Mesenchymal stem cell (in vitro differentiated cells and primary cell): ENCODE results near the gene TTYH1.

Source experiments
- DNase-seq: peaks from one replicate; pipeline ENCODE4 v3.0.0-alpha.2; 2013
- H2AFZ ChIP-seq: one replicate; pipeline ENCODE4 v1.6.1; 2013; ENCODE audit warnings: low read depth, mild to moderate bottlenecking, control low read depth, inconsistent platforms, low read length, moderate library complexity
- H2AK5ac ChIP-seq: 2 replicates; pipeline ENCODE4 v1.6.1; 2013; ENCODE audit warnings: low read length, moderate library complexity, mild to moderate bottlenecking, inconsistent platforms; ENCODE audit not compliant: severe bottlenecking
- H2BK120ac ChIP-seq: one replicate; pipeline ENCODE4 v1.6.1; 2013; ENCODE audit warnings: low read depth, mild to moderate bottlenecking, inconsistent platforms, low read length, moderate library complexity
- H2BK12ac ChIP-seq, 2 experiments: one replicate each; pipeline ENCODE4 v1.6.1; 2013; ENCODE audit warnings: inconsistent platforms in 2 of 2, low read length in 2 of 2, mild to moderate bottlenecking in 2 of 2, moderate library complexity in 2 of 2, control low read depth in 1 of 2
- H2BK15ac ChIP-seq: one replicate; pipeline ENCODE4 v1.6.1; 2013; ENCODE audit warnings: mild to moderate bottlenecking, low read depth, inconsistent platforms; ENCODE audit not compliant: poor library complexity, severe bottlenecking
- H2BK5ac ChIP-seq: 2 replicates; pipeline ENCODE4 v1.6.1; 2013; ENCODE audit warnings: low read depth, mild to moderate bottlenecking, low read length, control low read depth, inconsistent platforms; ENCODE audit not compliant: poor library complexity, severe bottlenecking
- H3K14ac ChIP-seq, 2 experiments: one replicate each; pipeline ENCODE4 v1.6.1; 2013; ENCODE audit warnings: inconsistent platforms in 2 of 2, low read length in 2 of 2, control low read depth in 1 of 2, mild to moderate bottlenecking in 1 of 2, moderate library complexity in 1 of 2
- H3K18ac ChIP-seq, 2 experiments: one replicate each; pipeline ENCODE4 v1.6.1; 2013; ENCODE audit warnings: inconsistent platforms in 2 of 2, low read length in 2 of 2, control low read depth in 1 of 2, low read depth in 1 of 2, mild to moderate bottlenecking in 1 of 2
- H3K23ac ChIP-seq, 2 experiments: one replicate each; pipeline ENCODE4 v1.6.1; 2013; ENCODE audit warnings: inconsistent platforms in 2 of 2, low read length in 2 of 2, mild to moderate bottlenecking in 2 of 2, moderate library complexity in 2 of 2, control low read depth in 1 of 2
- H3K27ac ChIP-seq: 2 replicates; pipeline ENCODE4 v1.5.1; 2013; ENCODE audit warnings: mild to moderate bottlenecking, moderate library complexity, low read length, control low read depth, inconsistent platforms; ENCODE audit not compliant: poor library complexity, severe bottlenecking
- H3K27me3 ChIP-seq, 2 experiments: 2 replicates each; pipeline versions ENCODE4 v1.6.1 to v1.7.0; 2013; ENCODE audit warnings: low read length in 2 of 2, mild to moderate bottlenecking in 2 of 2, moderate library complexity in 2 of 2, control low read depth in 1 of 2, inconsistent platforms in 1 of 2; ENCODE audit not compliant: control insufficient read depth in 1 of 2, insufficient read depth in 1 of 2
- H3K36me3 ChIP-seq, 2 experiments: 2 replicates each; pipeline versions ENCODE4 v1.6.1 to v1.7.0; 2013; ENCODE audit warnings: low read length in 2 of 2, control low read depth in 1 of 2, inconsistent platforms in 1 of 2, low read depth in 1 of 2, mild to moderate bottlenecking in 1 of 2; ENCODE audit not compliant: insufficient read depth in 2 of 2, control insufficient read depth in 1 of 2
- H3K4ac ChIP-seq, 2 experiments: one replicate each; pipeline ENCODE4 v1.6.1; 2013; ENCODE audit warnings: inconsistent platforms in 2 of 2, low read length in 2 of 2, mild to moderate bottlenecking in 2 of 2, moderate library complexity in 2 of 2, control low read depth in 1 of 2, low read depth in 1 of 2
- H3K4me1 ChIP-seq: 2 replicates; pipeline ENCODE4 v1.6.1; 2013; ENCODE audit warnings: low read depth, low read length, control low read depth; ENCODE audit not compliant: control insufficient read depth, insufficient read depth
- H3K4me2 ChIP-seq: 2 replicates; pipeline ENCODE4 v1.6.1; 2013; ENCODE audit warnings: low read length, mild to moderate bottlenecking, inconsistent platforms; ENCODE audit not compliant: poor library complexity, severe bottlenecking
- H3K4me3 ChIP-seq, 2 experiments: 2 replicates each; pipeline versions ENCODE4 v1.5.1 to v1.7.0; 2013; ENCODE audit warnings: low read length in 2 of 2, mild to moderate bottlenecking in 2 of 2, control low read depth in 1 of 2, low read depth in 1 of 2; ENCODE audit not compliant: insufficient read depth in 1 of 2
- H3K79me1 ChIP-seq: replicated peaks from 2 replicates; pipeline ENCODE4 v1.6.1; 2013; ENCODE audit warnings: mild to moderate bottlenecking, control low read depth, low read length, inconsistent platforms; ENCODE audit not compliant: poor library complexity, severe bottlenecking
- H3K9ac ChIP-seq: 2 replicates; pipeline ENCODE4 v1.7.0; 2013; ENCODE audit warnings: mild to moderate bottlenecking, low read length, moderate library complexity
- H3K9me3 ChIP-seq: 2 replicates; pipeline ENCODE4 v1.7.0; 2013; ENCODE audit warnings: mild to moderate bottlenecking, low read length; ENCODE audit not compliant: control insufficient read depth
- H4K8ac ChIP-seq: one replicate; pipeline ENCODE4 v1.6.1; 2013; ENCODE audit warnings: inconsistent platforms, mild to moderate bottlenecking, low read length, moderate library complexity
- H4K91ac ChIP-seq: one replicate; pipeline ENCODE4 v1.6.1; 2013; ENCODE audit warnings: mild to moderate bottlenecking, low read length, inconsistent platforms
- whole genome bisulfite sequencing: methylation state at CpG from one replicate; pipeline ENCODE4 v1.1.7; 2013; ENCODE audit warnings: mixed read lengths; 5-methylcytosine and 5-hydroxymethylcytosine counted together

TTYH1 gene

DNA sequence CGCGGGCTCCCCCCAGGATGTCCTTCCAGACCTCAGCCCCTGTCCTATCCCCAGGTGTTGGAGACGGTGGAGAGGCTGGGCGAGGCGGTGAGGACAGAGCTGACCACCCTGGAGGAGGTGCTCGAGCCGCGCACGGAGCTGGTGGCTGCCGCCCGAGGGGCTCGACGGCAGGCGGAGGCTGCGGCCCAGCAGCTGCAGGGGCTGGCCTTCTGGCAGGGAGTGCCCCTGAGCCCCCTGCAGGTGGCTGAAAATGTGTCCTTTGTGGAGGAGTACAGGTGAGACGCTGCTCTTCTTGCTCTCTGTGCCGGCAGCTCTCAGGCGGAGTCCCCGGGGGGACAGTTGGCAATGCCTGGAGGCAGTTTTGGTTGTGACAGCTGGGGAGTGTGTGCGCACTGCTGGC, 6.9 kb downstream of the TTYH1 start:
- Histone ChIP-seq H2BK120ac (no peak overlapping the region), H3K79me1 (no peaks in the 10 kb centered on the region), H3K18ac (no peak overlapping the region), H3K36me3 (peaks cover 0 to under 1% of the 10 kb centered on the region in 2 experiments), H2AK5ac (no peak overlapping the region), H2BK5ac (no peak overlapping the region), H3K4me2 (no peak overlapping the region), H3K9ac (no peak overlapping the region), H3K9me3 (no peaks in the 10 kb centered on the region), H3K27me3 (peaks cover 52 to 66% of the 10 kb centered on the region in 2 experiments), H3K23ac (no peak overlapping the region), H3K4me3 (no peak overlapping the region), H4K91ac (no peak overlapping the region), H2BK15ac (no peak overlapping the region), H3K27ac (no peak overlapping the region), H2AFZ (no peak overlapping the region), H4K8ac (no peak overlapping the region), H3K4ac (no peak overlapping the region), H2BK12ac (no peak overlapping the region), H3K4me1 (peaks cover 13% of the 10 kb centered on the region), H3K14ac (no peak overlapping the region)
- WGBS, result 69% methylated on average over 8 of the region's 20 CpGs
- DNase-seq, result no peak

GRCh38 chr19:54424201-54424600, 8.9 kb downstream of the TTYH1 start:
- H3K9me3 ChIP-seq, result no peaks in the 10 kb centered on the region
- H2BK5ac ChIP-seq, result no peak overlapping the region
- no peak overlapping the region for H2BK15ac ChIP-seq
- peaks cover 32 to 57% of the 10 kb centered on the region in 2 experiments for H3K27me3 ChIP-seq
- H3K4me3 ChIP-seq, result no peak overlapping the region
- no peak for DNase-seq
- H3K14ac ChIP-seq, result no peak overlapping the region
- H3K23ac ChIP-seq, result no peak overlapping the region
- H3K9ac ChIP-seq, result no peak overlapping the region
- no peaks in the 10 kb centered on the region for H3K79me1 ChIP-seq
- H2BK12ac ChIP-seq, result no peak overlapping the region
- no peak overlapping the region for H4K91ac ChIP-seq
- H3K36me3 ChIP-seq, result no peaks in the 10 kb centered on the region
- 86% methylated on average over 13 of the region's 14 CpGs for WGBS
- no peak overlapping the region for H3K27ac ChIP-seq
- H2AK5ac ChIP-seq, result no peak overlapping the region
- H2BK120ac ChIP-seq, result no peak overlapping the region
- H4K8ac ChIP-seq, result no peak overlapping the region
- no peak overlapping the region for H2AFZ ChIP-seq
- H3K4ac ChIP-seq, result no peak overlapping the region
- H3K18ac ChIP-seq, result no peak overlapping the region
- peaks cover 13% of the 10 kb centered on the region for H3K4me1 ChIP-seq
- no peak overlapping the region for H3K4me2 ChIP-seq

DNA sequence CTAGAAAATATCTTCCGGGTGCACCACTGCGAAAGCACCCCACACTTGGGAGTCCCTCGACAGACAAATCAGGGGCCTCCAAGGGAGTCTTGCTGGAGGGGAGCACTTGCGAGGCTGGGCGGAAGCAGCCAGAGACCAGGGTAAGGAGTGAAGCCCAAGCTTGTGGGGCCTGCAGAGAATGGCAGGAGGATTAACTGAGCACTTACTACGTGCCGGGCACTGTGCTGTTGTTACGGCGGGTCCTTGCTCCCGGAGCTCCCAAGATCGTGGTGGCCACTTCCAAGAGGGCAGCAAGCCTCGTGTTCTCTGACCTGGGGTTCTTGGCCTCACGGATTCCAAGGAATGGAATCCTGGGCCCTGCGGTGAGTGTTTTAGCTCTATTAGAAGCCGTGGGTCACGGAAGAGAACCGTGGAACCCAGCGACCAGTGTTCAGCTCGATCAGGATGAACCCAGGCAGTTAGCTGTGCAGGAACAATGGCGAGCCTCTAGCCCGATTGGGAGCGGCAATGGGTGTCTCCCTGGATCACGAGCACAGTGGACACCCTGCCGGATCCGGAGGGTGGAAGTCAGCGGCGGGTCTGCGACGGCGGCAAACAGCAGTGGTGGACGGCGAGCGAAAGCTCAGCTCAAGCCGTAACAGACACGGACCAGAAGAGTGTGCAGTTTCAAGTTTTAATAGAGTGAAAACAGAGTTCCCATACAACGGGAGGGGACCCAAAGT, 9.6 kb downstream of the TTYH1 start:
- Histone ChIP-seq H3K9ac (no peak overlapping the region), H2AK5ac (no peak overlapping the region), H2BK12ac (no peak overlapping the region), H3K4me1 (peaks cover 13% of the 10 kb centered on the region), H2AFZ (no peak overlapping the region), H2BK5ac (no peak overlapping the region), H3K23ac (no peak overlapping the region), H4K8ac (no peak overlapping the region), H3K9me3 (no peaks in the 10 kb centered on the region), H3K4me2 (no peak overlapping the region), H3K27me3 (peaks cover 32 to 57% of the 10 kb centered on the region in 2 experiments), H4K91ac (no peak overlapping the region), H3K18ac (no peak overlapping the region), H3K14ac (no peak overlapping the region), H2BK15ac (no peak overlapping the region), H2BK120ac (no peak overlapping the region), H3K79me1 (no peaks in the 10 kb centered on the region), H3K4me3 (no peak overlapping the region), H3K36me3 (no peaks in the 10 kb centered on the region), H3K27ac (no peak overlapping the region), H3K4ac (no peak overlapping the region)
- DNase-seq, result no peak
- WGBS, result 88% methylated on average over 33 of the region's 36 CpGs

GRCh38 chr19:54425382-54425723, 10.1 kb downstream of the TTYH1 start:
- no peak overlapping the region for H2AK5ac ChIP-seq
- no peak overlapping the region for H3K4me2 ChIP-seq
- H3K36me3 ChIP-seq, result no peaks in the 10 kb centered on the region

More at GRCh38 chr19:54425382-54425723, 10.1 kb downstream of the TTYH1 start:
- Histone ChIP-seq H2AFZ (no peak overlapping the region), H4K8ac (no peak overlapping the region), H3K4ac (no peak overlapping the region), H3K4me3 (no peak overlapping the region), H2BK5ac (no peak overlapping the region), H2BK12ac (no peak overlapping the region), H3K27me3 (peaks cover 32 to 57% of the 10 kb centered on the region in 2 experiments), H3K14ac (no peak overlapping the region), H2BK120ac (no peak overlapping the region), H4K91ac (no peak overlapping the region), H2BK15ac (no peak overlapping the region), H3K27ac (no peak overlapping the region), H3K23ac (no peak overlapping the region), H3K79me1 (no peaks in the 10 kb centered on the region), H3K9ac (no peak overlapping the region), H3K9me3 (no peaks in the 10 kb centered on the region), H3K18ac (no peak overlapping the region), H3K4me1 (peaks cover 12% of the 10 kb centered on the region)
- DNase-seq, result no peak
- WGBS, result 87% methylated on average over 5 of the region's 5 CpGs
